Natural killer cell (primary cell): Measurements from ENCODE around the gene SH3BP4. TPM values are rescaled to one million over a fixed set of nuclear protein-coding genes. Genes with fewer than 3 reads are reported as not detected.

Experiments used
- ATAC-seq, 3 donors: fragments of 150-1000 bp in 2 of 3; fragments of 200-7000 bp in 1 of 3; cut with Tn5 transposase; 1 replicate in 1 of 3; 2 replicates in 2 of 3; pipeline ENCODE4 v1.10.0; 2021; ENCODE audit warnings: mild to moderate bottlenecking in 2 of 3, moderate library complexity in 2 of 3
- DNase-seq, 2 donors: peaks; one replicate each; pipeline versions ENCODE4 v3.0.0 to v3.0.0-alpha.2; 2013 to 2021; ENCODE audit warnings: mixed read lengths in 1 of 2
- H3K27ac ChIP-seq: one replicate; pipeline ENCODE4 v1.5.1; 2013; ENCODE audit warnings: mild to moderate bottlenecking, low read length
- H3K27me3 ChIP-seq: one replicate; pipeline ENCODE4 v1.6.1; 2013; ENCODE audit warnings: low read length; ENCODE audit not compliant: control insufficient read depth, insufficient read depth
- H3K36me3 ChIP-seq: one replicate; pipeline ENCODE4 v1.6.1; 2013; ENCODE audit warnings: low read length; ENCODE audit not compliant: control insufficient read depth, insufficient read depth
- H3K4me1 ChIP-seq: one replicate; pipeline ENCODE4 v1.6.1; 2013; ENCODE audit warnings: low read length; ENCODE audit not compliant: control insufficient read depth, insufficient read depth
- H3K4me3 ChIP-seq: one replicate; pipeline ENCODE4 v1.5.1; 2013; ENCODE audit warnings: low read length
- H3K9me3 ChIP-seq: one replicate; pipeline ENCODE4 v1.6.1; 2013; ENCODE audit warnings: low read length; ENCODE audit not compliant: control insufficient read depth, insufficient read depth
- H3K27ac Mint-ChIP-seq, 2 donors: one replicate each; pipeline ENCODE4 v1.8.0; 2022; ENCODE audit warnings: mild to moderate bottlenecking in 2 of 2, mixed read lengths in 2 of 2, moderate library complexity in 1 of 2
- H3K27me3 Mint-ChIP-seq, 2 donors: one replicate each; pipeline ENCODE4 v1.8.0; 2022; ENCODE audit warnings: low read depth in 2 of 2, mixed read lengths in 2 of 2
- H3K36me3 Mint-ChIP-seq: one replicate; pipeline ENCODE4 v1.8.0; 2022; ENCODE audit warnings: mixed read lengths
- H3K4me1 Mint-ChIP-seq, 2 donors: one replicate each; pipeline ENCODE4 v1.8.0; 2022; ENCODE audit warnings: mixed read lengths in 2 of 2
- H3K4me3 Mint-ChIP-seq: one replicate; pipeline ENCODE4 v1.8.0; 2022; ENCODE audit warnings: mild to moderate bottlenecking, moderate library complexity, mixed read lengths
- H3K9me3 Mint-ChIP-seq, 2 donors: one replicate each; pipeline ENCODE4 v1.8.0; 2022; ENCODE audit warnings: mixed read lengths in 2 of 2
- CTCF ChIP-seq: fragments of 200-600 bp; IDR thresholded peaks from one replicate; pipeline ENCODE4 v1.8.0; 2022; ENCODE audit warnings: antibody characterized with exemption
- WGBS: methylation state at CpG from one replicate; pipeline ENCODE4 v1.1.7; 2013; ENCODE audit warnings: missing lambda C conversion rate; ENCODE audit not compliant: insufficient coverage; 5-methylcytosine and 5-hydroxymethylcytosine counted together
- intact Hi-C: fragments of 100-400 bp; cut with micrococcal nuclease; formaldehyde crosslinking; loops from one replicate; pipeline ENCODE4 v1.14.2; 2022
- total RNA-seq, 4 donors: library from RNA; stranded (reverse); fragments of 120-200 nt in 1 of 4; gene quantifications; one replicate each; pipeline versions ENCODE4 v1.2.3 to v1.2.4, GENCODE V29; 2013 to 2022

SH3BP4 gene
- total RNA-seq, 3 donors from 2014 or later (not counting 1 experiment from before 2014, with no cell fraction given), result 0.39 to 2.6 (median 1.0) TPM

DNA sequence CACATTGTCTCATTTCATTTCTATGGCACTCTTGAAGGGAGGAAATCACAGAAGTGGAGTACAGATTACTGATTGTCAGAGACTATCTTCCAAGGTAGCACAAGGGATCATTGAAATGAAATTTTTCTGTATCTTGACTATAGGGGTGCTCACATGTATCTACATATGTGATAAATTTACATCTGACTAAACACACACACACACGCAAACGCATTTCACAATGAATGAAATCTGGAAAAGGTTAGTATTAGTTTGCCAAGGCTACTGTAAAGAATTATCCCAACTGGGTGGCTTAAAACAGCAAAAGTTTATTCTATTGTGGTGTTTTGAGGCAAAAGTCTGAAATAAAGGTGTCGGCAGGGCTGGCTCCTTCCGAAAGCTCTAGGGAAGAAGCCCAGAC is 144.6 kb downstream of the SH3BP4 start:
- H3K4me3 Mint-ChIP-seq, result no peak overlapping the region
- no peak for ATAC-seq
- H3K27ac Mint-ChIP-seq, result no peak overlapping the region
- H3K4me1 Mint-ChIP-seq, result no peaks in the 10 kb centered on the region
- Histone ChIP-seq H3K27ac (no peak overlapping the region), H3K4me1 (no peaks in the 10 kb centered on the region), H3K36me3 (no peaks in the 10 kb centered on the region), H3K9me3 (no peaks in the 10 kb centered on the region), H3K27me3 (no peaks in the 10 kb centered on the region), H3K4me3 (no peak overlapping the region)
- TF ChIP-seq CTCF, result no peak
- intact Hi-C loops, result no loop called here
- H3K36me3 Mint-ChIP-seq, result no peaks in the 10 kb centered on the region
- DNase-seq, result no peak
- WGBS, result 97% methylated on average over 4 of the region's 4 CpGs
- H3K9me3 Mint-ChIP-seq, result no peaks in the 10 kb centered on the region
- peaks cover 13 to 51% of the 10 kb centered on the region in 2 donors for H3K27me3 Mint-ChIP-seq

DNA sequence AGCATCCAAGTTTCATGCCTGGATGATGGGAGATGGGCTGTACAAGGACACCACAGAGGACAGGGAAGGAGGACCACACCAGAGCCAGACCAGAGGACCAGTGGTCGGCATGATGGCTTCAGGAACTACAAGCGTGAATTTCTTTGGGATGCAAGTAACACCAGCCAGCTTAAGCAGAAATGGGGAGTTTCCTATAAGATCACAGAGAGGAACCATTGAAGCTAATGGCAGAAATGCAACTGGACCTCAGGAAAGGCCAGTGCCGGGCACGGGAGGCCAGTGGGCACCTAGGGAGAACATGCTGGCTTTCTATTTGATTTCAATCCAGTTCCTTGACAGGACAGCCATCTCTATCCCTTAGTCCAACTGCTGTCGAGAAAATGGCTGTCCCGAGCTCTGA is 145.4 kb downstream of the SH3BP4 start:
- Mint-ChIP-seq H3K27ac (no peak overlapping the region), H3K36me3 (no peaks in the 10 kb centered on the region), H3K27me3 (peaks cover 13 to 51% of the 10 kb centered on the region in 2 donors), H3K4me3 (no peak overlapping the region), H3K9me3 (no peaks in the 10 kb centered on the region), H3K4me1 (no peaks in the 10 kb centered on the region)
- no peak overlapping the region for H3K27ac ChIP-seq
- TF ChIP-seq CTCF, result no peak
- H3K4me1 ChIP-seq, result no peaks in the 10 kb centered on the region
- no peak overlapping the region for H3K4me3 ChIP-seq
- no peak for DNase-seq
- no peaks in the 10 kb centered on the region for H3K36me3 ChIP-seq
- no peaks in the 10 kb centered on the region for H3K27me3 ChIP-seq
- intact Hi-C loops, result no loop called here
- 86% methylated on average over 6 of the region's 6 CpGs for WGBS
- H3K9me3 ChIP-seq, result no peaks in the 10 kb centered on the region
- no peak for ATAC-seq

- H3K27me3 ChIP-seq, result no peaks in the 10 kb centered on the region
- Mint-ChIP-seq H3K4me3 (no peak overlapping the region), H3K9me3 (no peaks in the 10 kb centered on the region), H3K27ac (no peak overlapping the region), H3K36me3 (no peaks in the 10 kb centered on the region), H3K4me1 (no peaks in the 10 kb centered on the region), H3K27me3 (peaks cover 16 to 42% of the 10 kb centered on the region in 2 donors)
- H3K4me3 ChIP-seq, result no peak overlapping the region
- no peak overlapping the region for H3K27ac ChIP-seq
- H3K4me1 ChIP-seq, result no peaks in the 10 kb centered on the region
- no peaks in the 10 kb centered on the region for H3K9me3 ChIP-seq
- no peaks in the 10 kb centered on the region for H3K36me3 ChIP-seq
- WGBS, result 75% methylated on average over 4 of the region's 4 CpGs
- no peak for TF ChIP-seq CTCF
- intact Hi-C loops, result no loop called here
- no peak for ATAC-seq
- DNase-seq, result no peak
Observed at GRCh38 chr2:235098269-235098668, 146.5 kb downstream of the SH3BP4 start.

- 88% methylated on average over 9 of the region's 9 CpGs for WGBS
- no peaks in the 10 kb centered on the region for H3K4me1 Mint-ChIP-seq
- no peak for ATAC-seq
- H3K27ac ChIP-seq, result no peak overlapping the region
- no peaks in the 10 kb centered on the region for H3K9me3 Mint-ChIP-seq
- H3K27me3 Mint-ChIP-seq, result peaks cover 20 to 42% of the 10 kb centered on the region in 2 donors
- intact Hi-C loops, result no loop called here
- H3K36me3 ChIP-seq, result no peaks in the 10 kb centered on the region
- no peak overlapping the region for H3K4me3 ChIP-seq
- TF ChIP-seq CTCF, result no peak
- no peak overlapping the region for H3K4me3 Mint-ChIP-seq
- H3K27ac Mint-ChIP-seq, result no peak overlapping the region
- no peaks in the 10 kb centered on the region for H3K9me3 ChIP-seq
- DNase-seq, result no peak
- H3K36me3 Mint-ChIP-seq, result no peaks in the 10 kb centered on the region
- no peaks in the 10 kb centered on the region for H3K27me3 ChIP-seq
- no peaks in the 10 kb centered on the region for H3K4me1 ChIP-seq
Observed at GRCh38 chr2:235098736-235099494, 147.1 kb downstream of the SH3BP4 start.
